ENCODE measurements around the gene CAMTA1. TPM values are rescaled to one million over a fixed set of nuclear protein-coding genes. Genes with fewer than 3 reads are reported as not detected.

Gene CAMTA1
- polyA plus RNA-seq, 1 donor (not counting 4 experiments of a cell fraction or from before 2014, with no cell fraction given) = 51.4 TPM

- no peak overlapping the region for H3K4me3 ChIP-seq (ENCODE audit: control insufficient read depth in 2 of 3, extremely low read depth in 1 of 3, insufficient read depth in 2 of 3, low read depth in 1 of 3, low read length in 3 of 3)
- H3K27me3 ChIP-seq (ENCODE audit: control insufficient read depth, extremely low read depth, insufficient read depth, low read length) = no peaks in the 10 kb centered on the region
- FAIRE-seq (no peak), DNase-seq (ENCODE audit: low read depth, low spot score) (no peak)
- no peaks in the 10 kb centered on the region for H3K9me1 ChIP-seq (ENCODE audit: control insufficient read depth, extremely low read depth, insufficient read depth, low read length)
- H2AFZ ChIP-seq (ENCODE audit: control insufficient read depth, low read length) = no peak overlapping the region
- no peak for TF ChIP-seq EZH2 (IDR thresholded peaks at IDR 0.05; ENCODE audit: low read length)
- TF ChIP-seq CTCF (optimal IDR thresholded peaks at IDR 0.05 in 1 of 3, IDR thresholded peaks at IDR 0.05 in 1 of 3, conservative IDR thresholded peaks at IDR 0.05 in 1 of 3; ENCODE audit: extremely low read depth in 1 of 3, insufficient read depth in 2 of 3, low read length in 3 of 3) = no peak
- no peaks in the 10 kb centered on the region for H3K4me1 ChIP-seq (ENCODE audit: control insufficient read depth, extremely low read depth, insufficient read depth, low read length)
- dilution Hi-C loops (cut with MboI; ENCODE audit: extremely low pct_ligation_motif_present, low sequenced_read_pairs) = no loop called here
- no peak overlapping the region for H3K9ac ChIP-seq (ENCODE audit: control insufficient read depth, extremely low read depth, insufficient read depth, low read length)
- no peaks in the 10 kb centered on the region for H3K36me3 ChIP-seq (ENCODE audit: control insufficient read depth in 2 of 2, extremely low read depth in 1 of 2, insufficient read depth in 2 of 2, low read length in 2 of 2)
- H4K20me1 ChIP-seq (ENCODE audit: control insufficient read depth, extremely low read depth, insufficient read depth, low read length) = no peaks in the 10 kb centered on the region
- no peaks in the 10 kb centered on the region for H3K9me3 ChIP-seq (ENCODE audit: control insufficient read depth, low read depth, low read length)
- no peak overlapping the region for H3K4me2 ChIP-seq (ENCODE audit: control insufficient read depth, extremely low read depth, insufficient read depth, low read depth, low read length)
- no peaks in the 10 kb centered on the region for H3K79me2 ChIP-seq (ENCODE audit: control insufficient read depth, insufficient read depth, low read length)
- H3K27ac ChIP-seq (ENCODE audit: control insufficient read depth, insufficient read depth, low read length) = no peak overlapping the region
Observed at GRCh38 chr1:7278827-7279765, 493.8 kb downstream of the CAMTA1 start.

GRCh38 chr1:7279769-7280168 is 494.5 kb downstream of the CAMTA1 start:
- no peak overlapping the region for H3K27ac ChIP-seq (ENCODE audit: control insufficient read depth, insufficient read depth, low read length)
- FAIRE-seq = no peak
- H3K36me3 ChIP-seq (ENCODE audit: control insufficient read depth in 2 of 2, extremely low read depth in 1 of 2, insufficient read depth in 2 of 2, low read length in 2 of 2) = no peaks in the 10 kb centered on the region
- dilution Hi-C loops (cut with MboI; ENCODE audit: extremely low pct_ligation_motif_present, low sequenced_read_pairs) = no loop called here
- H3K4me1 ChIP-seq (ENCODE audit: control insufficient read depth, extremely low read depth, insufficient read depth, low read length) = peaks cover 3% of the 10 kb centered on the region
- H3K4me3 ChIP-seq (ENCODE audit: control insufficient read depth in 2 of 3, extremely low read depth in 1 of 3, insufficient read depth in 2 of 3, low read depth in 1 of 3, low read length in 3 of 3) = no peak overlapping the region
- no peak overlapping the region for H3K9ac ChIP-seq (ENCODE audit: control insufficient read depth, extremely low read depth, insufficient read depth, low read length)
- H2AFZ ChIP-seq (ENCODE audit: control insufficient read depth, low read length) = no peak overlapping the region
- no peak overlapping the region for H3K4me2 ChIP-seq (ENCODE audit: control insufficient read depth, extremely low read depth, insufficient read depth, low read depth, low read length)
- no peaks in the 10 kb centered on the region for H3K9me1 ChIP-seq (ENCODE audit: control insufficient read depth, extremely low read depth, insufficient read depth, low read length)
- no peaks in the 10 kb centered on the region for H3K79me2 ChIP-seq (ENCODE audit: control insufficient read depth, insufficient read depth, low read length)
- TF ChIP-seq EZH2 (IDR thresholded peaks at IDR 0.05; ENCODE audit: low read length) (no peak), CTCF (optimal IDR thresholded peaks at IDR 0.05 in 1 of 3, IDR thresholded peaks at IDR 0.05 in 1 of 3, conservative IDR thresholded peaks at IDR 0.05 in 1 of 3; ENCODE audit: extremely low read depth in 1 of 3, insufficient read depth in 2 of 3, low read length in 3 of 3) (no peak)
- no peaks in the 10 kb centered on the region for H3K27me3 ChIP-seq (ENCODE audit: control insufficient read depth, extremely low read depth, insufficient read depth, low read length)
- no peaks in the 10 kb centered on the region for H4K20me1 ChIP-seq (ENCODE audit: control insufficient read depth, extremely low read depth, insufficient read depth, low read length)
- no peaks in the 10 kb centered on the region for H3K9me3 ChIP-seq (ENCODE audit: control insufficient read depth, low read depth, low read length)
- DNase-seq (ENCODE audit: low read depth, low spot score) = no peak

Measured in keratinocyte (primary cell).